RWPE1 (cell line): Measurements from ENCODE around the gene HOXD9.

Source experiments
- CTCF ChIA-PET: fragments of 350-600 bp; sonication (Branson Sonifier 250); formaldehyde crosslinking; extraction: SDS; loops from one replicate; lab custom pipeline; 2021; lab: Yijun Ruan, JAX
- POLR2A ChIA-PET: fragments of 400-600 bp; formaldehyde crosslinking; extraction: SDS; loops from one replicate; lab custom pipeline; 2020; ENCODE audit warnings: antibody characterized with exemption; ENCODE audit not compliant: low non-redundant PET; lab: Yijun Ruan, JAX
- DNase-seq: peaks from one replicate; pipeline ENCODE4 v3.0.0; 2012; ENCODE audit warnings: low spot score
- H3K27ac ChIP-seq: fragments of 450-650 bp; 2 replicates; pipeline ENCODE4 v1.5.1; 2017
- CTCF ChIP-seq: fragments of 450-650 bp; conservative IDR thresholded peaks from 2 replicates; pipeline ENCODE4 v1.5.1; 2017; ENCODE audit warnings: low read depth, mild to moderate bottlenecking

HOXD9 gene

GRCh38 chr2:176093145-176093897 lies 29.2 kb upstream of the HOXD9 start:
- DNase-seq: no peak
- TF ChIP-seq CTCF: peak; percentile 41

GRCh38 chr2:176093898-176094249 lies 28.6 kb upstream of the HOXD9 start:
- CTCF ChIA-PET: interaction anchor here (0.9 to 1.3 kb wide), 2 partner anchors 8 to 10 kb away, joined by 4 to 6 read pairs; no protein-coding TSS in a partner anchor
- no peak for DNase-seq
- POLR2A ChIA-PET: interaction anchor here (0.6 kb wide), 1 partner anchor 12 kb away, joined by 3 read pairs; no protein-coding TSS in a partner anchor
- TF ChIP-seq CTCF: no peak
- no peak overlapping the region for H3K27ac ChIP-seq

More at GRCh38 chr2:176093145-176093897, 29.2 kb upstream of the HOXD9 start:
- CTCF ChIA-PET: interaction anchor here (0.6 to 1.3 kb wide), 4 partner anchors 9 to 889 kb away, joined by 3 to 6 read pairs (median 4); no protein-coding TSS in a partner anchor
- POLR2A ChIA-PET: no interaction called here
- H3K27ac ChIP-seq: peak overlapping the region; percentile 70

- no peak for DNase-seq
- ChIA-PET CTCF (interaction anchor here (1.3 kb wide), 1 partner anchor 8 kb away, joined by 6 read pairs; no protein-coding TSS in a partner anchor), POLR2A (interaction anchor here (0.6 kb wide), 1 partner anchor 12 kb away, joined by 3 read pairs; no protein-coding TSS in a partner anchor)
- H3K27ac ChIP-seq: no peak overlapping the region
- TF ChIP-seq CTCF: no peak
Observed at GRCh38 chr2:176094349-176094748, 28.2 kb upstream of the HOXD9 start.

- TF ChIP-seq CTCF: no peak
- ChIA-PET CTCF (interaction anchor here (2.6 kb wide), 1 partner anchor 15 kb away, joined by 16 read pairs; no protein-coding TSS in a partner anchor), POLR2A (no interaction called here)
- H3K27ac ChIP-seq: no peak overlapping the region
- DNase-seq: no peak
Observed at GRCh38 chr2:176095421-176095820, 27.1 kb upstream of the HOXD9 start.

GRCh38 chr2:176096243-176096985 lies 26.1 kb upstream of the HOXD9 start:
- no peak for TF ChIP-seq CTCF
- POLR2A ChIA-PET: interaction anchor here (0.9 kb wide), 1 partner anchor 10 kb away, joined by 4 read pairs; the partner anchor contains the start of gene HOXD11
- no peak overlapping the region for H3K27ac ChIP-seq
- CTCF ChIA-PET: interaction anchor here (0.6 to 2.6 kb wide), 9 partner anchors 8 to 1844 kb away, joined by 3 to 16 read pairs (median 4); no protein-coding TSS in a partner anchor
- DNase-seq: no peak
